ENCODE results near the gene PRPF4.
A peak's percentile ranks its signal among the peaks of the same experiment; 100 is the strongest.

PRPF4 gene

DNA sequence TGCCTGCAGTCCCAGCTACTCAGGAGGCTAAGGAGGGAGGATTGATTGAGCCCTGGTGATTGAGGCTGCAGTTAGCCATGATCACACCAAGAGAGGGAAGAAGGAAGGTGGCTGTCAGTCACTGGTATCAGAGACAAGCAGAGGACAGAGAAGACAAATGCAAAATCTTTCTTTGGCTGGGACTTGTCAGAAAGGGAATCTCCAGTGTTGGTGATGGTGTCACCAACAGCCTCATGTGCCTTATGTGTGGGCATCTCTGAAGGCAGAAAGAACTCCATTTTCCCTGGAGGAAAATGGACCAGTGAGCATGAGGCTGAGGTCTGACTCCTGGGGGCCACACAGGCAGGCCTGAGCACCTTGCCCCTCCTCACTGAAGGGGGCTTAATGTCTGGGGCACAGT, 39.8 kb downstream of the PRPF4 start:
- no peak for DNase-seq

DNA sequence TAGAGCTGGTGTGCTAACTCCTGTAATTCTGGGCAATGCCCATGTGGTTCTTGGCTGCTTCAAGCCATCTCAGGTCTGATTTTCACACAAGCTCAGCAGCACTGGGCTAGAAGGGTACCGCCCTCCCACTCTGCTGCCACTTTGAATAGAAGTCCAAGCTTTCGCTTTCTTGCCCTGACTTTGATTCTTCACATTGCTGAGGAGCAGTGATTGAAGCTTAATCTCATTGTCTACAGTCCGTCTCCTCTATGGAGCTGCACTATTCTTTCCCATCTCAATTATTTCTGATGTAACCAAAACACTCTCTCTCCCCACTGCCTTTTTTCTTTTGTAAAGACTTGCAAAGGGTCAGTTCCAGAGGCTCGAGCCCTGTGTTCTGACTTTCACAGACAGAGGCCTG, 40.6 kb downstream of the PRPF4 start:
- no peak for DNase-seq

DNA sequence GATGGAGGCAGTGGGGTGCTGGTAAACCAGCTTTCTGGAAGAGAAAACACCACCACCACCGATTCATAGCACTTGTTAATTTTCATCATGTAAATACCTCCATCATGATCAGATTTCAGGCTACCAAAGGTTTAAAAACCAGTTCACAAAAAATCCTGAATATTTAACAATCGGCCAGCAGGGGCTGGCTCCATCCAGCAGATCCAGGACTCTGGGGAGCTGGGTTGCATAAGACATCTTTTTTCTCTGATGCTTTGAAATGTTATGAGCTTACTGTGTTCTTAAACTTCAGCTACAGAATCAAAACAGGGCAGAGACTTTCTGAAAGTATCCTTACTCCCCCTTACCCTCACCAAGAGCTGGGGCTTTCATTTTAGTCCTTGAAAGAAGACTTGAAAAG, 42.3 kb downstream of the PRPF4 start:
- DNase-seq, result no peak

DNA sequence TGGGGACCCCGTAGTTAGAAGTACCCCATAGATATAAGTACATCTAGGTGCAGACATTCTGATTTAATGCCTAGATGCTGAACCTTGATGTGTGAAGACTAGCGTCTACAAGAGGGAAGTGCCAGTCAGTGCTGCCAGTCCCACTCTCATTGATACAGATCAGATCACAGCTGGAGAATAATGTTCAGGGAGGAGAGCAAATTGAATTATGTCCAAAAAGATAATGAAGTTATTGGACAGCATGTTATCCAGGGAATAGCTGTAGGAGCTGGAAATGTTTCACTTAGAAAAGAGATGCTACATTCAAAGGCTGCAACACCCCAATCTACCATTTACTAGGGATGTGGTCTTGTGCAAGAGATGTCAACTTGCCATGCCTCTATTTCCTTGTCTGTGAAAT, 43.6 kb downstream of the PRPF4 start:
- DNase-seq, result no peak

DNA sequence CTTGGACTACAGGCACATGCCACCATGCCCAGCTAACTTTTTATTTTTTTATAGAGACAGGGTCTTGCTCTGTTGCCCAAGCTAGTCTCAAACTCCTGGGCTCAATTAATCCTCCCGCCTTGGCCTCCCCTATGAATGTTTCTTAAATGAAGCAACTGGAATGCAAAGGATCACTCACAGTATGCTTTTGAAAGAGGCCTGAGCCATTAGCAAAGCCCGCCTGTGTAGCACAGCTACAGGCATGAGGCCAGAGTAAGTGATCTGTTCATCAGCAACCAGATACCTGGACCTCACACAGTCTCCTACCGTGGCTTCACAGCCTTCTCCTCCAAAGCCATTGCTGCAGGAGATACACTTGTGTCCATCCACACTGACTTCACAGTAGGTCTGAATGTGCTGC, 44.6 kb downstream of the PRPF4 start:
- DNase-seq, result no peak

DNA sequence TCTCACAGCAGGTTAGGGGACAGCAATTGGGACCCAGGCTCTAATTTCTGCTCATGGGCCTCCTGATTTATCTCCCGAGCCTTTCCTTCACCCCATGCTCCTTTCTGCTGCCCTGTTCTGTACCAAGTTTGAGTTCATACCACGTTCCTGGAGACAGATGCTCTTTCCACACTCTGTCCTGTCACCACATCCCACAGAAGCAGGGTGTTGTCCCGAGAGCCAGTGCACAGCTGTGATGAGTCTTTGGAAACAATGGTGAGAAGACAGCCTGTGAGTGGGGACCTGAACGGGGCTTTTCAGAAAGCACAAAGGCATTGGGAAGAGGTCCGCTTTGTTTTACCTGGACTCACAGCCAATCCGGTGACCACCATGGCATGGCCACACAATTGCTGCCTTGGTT, 47.2 kb downstream of the PRPF4 start:
- DNase-seq, result no peak

DNA sequence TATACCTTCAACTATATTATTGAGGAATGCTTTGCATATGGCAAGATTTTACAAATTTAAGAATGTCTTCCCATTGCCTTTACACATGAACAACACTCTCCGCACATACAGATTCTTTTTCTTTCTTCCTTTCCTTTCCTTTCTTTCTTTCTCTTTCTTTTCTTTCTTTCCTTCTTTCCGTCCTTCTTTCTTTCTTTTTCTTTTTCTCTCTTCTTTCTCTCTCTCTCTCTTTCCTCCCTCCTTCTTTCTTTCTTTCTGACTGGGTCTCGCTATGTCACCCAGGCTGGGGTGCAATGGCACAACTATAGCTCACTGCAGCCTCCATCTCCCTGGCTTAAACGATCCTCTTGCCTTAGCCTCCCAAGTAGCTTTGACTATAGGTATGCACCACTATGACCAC, 50.8 kb downstream of the PRPF4 start:
- DNase-seq, result no peak

DNA sequence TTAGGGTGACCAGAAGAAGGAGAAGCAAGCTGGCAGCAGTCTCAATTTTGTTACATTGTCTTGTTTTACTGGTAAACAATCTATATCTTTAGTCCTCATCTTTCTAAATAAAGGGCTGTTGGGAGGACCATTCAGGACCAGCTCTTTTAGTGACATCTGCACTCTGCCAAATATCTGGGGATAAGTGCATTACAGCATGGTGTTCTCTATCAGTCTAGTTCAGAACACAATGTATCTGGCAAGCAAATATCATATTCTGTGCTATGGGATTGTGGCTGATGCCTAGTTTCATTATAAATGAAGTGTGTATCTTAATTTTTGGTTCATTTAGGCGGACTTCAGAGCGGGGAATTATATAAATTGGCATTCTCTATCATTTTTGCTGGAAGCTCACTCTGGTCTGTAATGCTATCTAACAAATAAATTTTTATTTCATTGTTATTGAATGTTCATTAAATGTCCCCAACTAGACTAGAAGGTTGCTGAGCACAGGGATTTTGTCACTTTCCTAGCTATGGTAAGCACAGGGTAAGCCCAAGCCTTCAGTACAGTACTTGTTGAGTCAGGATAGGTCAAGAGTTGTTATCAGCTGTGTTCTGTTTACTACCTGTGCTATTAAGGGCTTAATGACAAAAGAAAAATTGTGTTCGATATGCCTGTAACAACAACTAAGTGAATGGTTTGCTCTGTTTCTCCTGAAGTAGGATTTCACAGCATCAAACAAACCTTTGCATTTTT, 52.8 kb downstream of the PRPF4 start:
- DNase-seq, result no peak

DNA sequence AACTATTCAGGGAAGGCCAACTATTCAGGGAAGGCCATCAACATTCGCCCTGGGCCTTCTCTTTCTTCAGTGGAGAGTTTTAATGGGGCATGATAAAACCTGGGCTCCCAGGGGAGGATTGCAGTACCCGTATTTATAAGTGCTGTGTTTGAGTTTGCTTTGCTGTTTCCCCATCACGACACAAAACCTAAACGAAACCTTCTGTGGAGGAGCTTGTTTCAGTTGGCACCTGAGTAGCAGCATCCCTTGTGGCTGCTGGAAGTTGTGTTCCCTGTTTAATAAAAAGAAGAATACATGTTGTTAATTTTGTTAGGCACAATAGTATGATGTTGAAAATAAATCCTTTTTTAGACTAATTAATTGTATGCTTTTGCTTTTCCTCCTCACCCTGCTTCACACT, 56.3 kb downstream of the PRPF4 start:
- DNase-seq, result no peak

DNA sequence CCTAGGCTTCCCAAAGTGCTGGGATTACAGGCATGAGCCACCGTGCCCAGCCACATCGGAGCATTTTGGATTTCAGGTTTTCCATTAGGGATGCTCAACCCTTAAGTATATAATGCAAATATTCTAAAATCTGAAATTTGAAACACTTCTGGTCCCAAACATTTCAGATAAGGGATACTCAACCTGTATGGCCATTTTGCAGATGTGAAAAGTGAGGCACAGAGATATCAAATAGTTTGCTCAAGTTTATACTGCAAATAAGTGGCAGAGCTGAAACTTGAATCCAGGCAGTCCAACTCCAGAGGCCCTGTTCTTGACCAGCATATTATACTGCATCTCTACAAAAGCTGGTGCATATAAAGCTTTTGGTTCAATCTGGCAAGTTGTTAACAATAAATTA, 62.3 kb downstream of the PRPF4 start:
- no peak for DNase-seq

DNA sequence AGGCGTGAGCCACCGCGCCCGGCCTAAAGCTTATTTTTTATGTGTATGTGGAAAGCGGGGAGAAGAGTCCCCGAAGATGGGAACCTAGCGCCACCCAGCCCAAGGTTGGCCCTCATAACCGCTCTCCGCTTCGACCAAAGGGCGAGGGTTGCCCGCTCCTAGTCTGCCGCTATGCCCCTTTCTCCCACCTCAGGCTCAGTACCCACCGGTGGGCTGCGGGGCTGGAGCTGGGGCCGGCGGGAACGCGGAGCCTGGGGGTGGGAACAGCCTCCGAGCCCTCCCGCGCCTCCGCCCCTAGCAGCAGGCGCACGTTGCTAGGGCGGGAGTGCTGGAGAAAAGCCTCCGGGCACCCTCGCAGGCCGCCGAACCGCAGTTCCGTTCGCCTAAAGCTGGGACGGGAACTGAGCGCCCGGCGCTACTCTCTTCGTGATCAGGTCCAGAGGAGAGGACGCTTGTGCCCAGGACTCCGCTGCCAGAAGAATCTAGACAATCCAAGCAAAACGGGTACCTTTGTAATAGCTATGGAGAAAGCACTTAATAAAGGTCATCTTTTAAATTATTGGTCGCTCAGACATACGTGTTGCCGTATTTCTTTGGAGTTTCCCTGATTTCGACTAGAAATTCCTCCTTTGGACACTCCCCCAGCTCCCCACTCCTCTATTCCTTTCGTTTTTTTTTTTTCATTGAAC, 64.7 kb downstream of the PRPF4 start, which contains the start of gene WDR31:
Gene WDR31 (minus strand): TSS at position 265 of the 689 bp plus-strand sequence. CDS start 8,253 bp downstream, outside the sequence.
- peak; percentile 83 to 87 for DNase-seq

DNA sequence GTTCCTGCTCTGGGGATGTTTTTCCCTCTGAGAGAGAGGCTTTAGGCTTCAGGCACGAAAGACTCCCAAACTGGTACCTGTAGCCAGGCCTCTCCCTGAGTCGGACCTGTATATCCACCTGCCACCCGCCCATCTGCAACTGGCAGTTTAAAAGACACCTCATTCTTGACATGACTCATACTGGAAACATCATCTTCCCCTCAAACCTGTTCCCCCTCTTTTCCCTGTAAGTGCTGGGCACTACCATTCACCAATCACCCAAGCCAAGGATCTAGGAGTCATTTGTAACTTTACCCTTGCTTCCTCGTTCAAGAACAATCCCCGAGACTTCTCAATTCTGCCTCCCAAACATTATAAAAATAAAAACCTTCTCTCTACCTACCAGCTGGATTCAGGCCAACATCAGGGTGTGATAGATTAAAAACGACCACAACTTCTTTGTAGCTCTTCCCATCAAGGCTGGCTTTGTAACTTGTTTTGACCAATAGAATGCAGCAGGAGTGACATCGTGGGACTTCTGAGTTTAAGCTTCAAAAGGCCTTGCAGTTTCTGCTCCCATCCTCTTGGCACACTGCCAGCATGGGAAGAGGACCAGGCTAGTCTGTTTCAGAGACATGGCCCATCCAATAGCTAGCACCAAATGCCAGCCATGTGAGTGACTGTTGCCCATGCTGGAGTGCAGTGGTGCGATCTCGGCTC, 66.4 kb downstream of the PRPF4 start:
- DNase-seq, result no peak

All from stimulated activated CD4-positive, alpha-beta T cell treated with anti-CD3 and anti-CD28 coated beads, Interleukin-2, amount 100 ng/mL, for 24 hours (primary cell).